ENCODE data around the gene DHCR24. TPM values are rescaled to one million over a fixed set of nuclear protein-coding genes. Genes with fewer than 3 reads are reported as not detected.

The DHCR24 gene
- total RNA-seq, 1 donor from 2014 or later: 96.4 TPM

DNA sequence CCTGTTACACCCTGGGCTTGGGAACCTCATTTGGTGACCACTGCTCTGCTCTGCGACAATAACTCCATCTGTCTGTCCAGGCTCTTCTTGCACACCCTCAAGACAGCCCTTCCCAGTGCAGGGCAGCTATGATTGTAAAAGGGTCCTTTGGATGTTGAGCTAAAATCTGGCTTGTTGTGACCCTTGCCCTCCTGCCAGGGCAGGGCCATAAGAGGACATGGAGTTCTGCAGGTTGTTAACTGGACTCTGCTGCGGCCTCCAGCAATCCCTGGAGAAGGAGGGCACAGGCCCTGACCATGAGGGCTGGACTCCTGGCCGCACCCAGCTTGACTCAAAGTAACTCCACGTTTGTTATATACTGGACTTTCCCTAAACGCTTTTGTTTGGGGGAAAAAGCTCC lies 41.2 kb downstream of the DHCR24 start:
- Mint-ChIP-seq H3K9me3 (peaks cover 3% of the 10 kb centered on the region), H3K27ac (no peak overlapping the region), H3K36me3 (peaks cover 33% of the 10 kb centered on the region), H3K27me3 (ENCODE audit: low read depth) (no peaks in the 10 kb centered on the region), H3K4me1 (no peaks in the 10 kb centered on the region), H3K4me3 (no peak overlapping the region)
- TF ChIP-seq CTCF (IDR thresholded peaks at IDR 0.05; ENCODE audit: unreplicated experiment): no peak
- DNase-seq (ENCODE audit: low spot score in 2 of 2, unreplicated experiment in 2 of 2): no peak

DNA sequence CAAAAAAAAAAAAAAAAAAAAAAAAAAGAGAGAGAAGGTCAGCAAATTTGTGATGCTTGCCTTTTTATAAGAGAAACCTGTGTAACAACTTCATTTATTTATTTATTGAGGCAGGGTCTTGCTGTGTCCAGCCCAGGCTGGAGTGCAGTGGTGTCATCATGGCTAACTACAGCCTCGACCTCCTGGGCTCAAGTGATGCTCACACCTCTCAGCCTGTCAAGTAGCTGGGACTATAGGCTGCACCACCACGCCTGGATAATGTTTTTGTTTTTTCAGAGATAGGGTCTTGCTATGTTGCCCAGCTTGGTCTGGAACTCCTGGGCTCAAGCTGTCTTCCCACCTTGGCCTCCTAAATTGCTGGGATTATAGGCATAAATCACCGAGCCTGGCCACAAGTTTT lies 42.4 kb downstream of the DHCR24 start:
- no peak for DNase-seq (ENCODE audit: low spot score in 2 of 2, unreplicated experiment in 2 of 2)
- H3K9me3 Mint-ChIP-seq: peaks cover 3% of the 10 kb centered on the region
- H3K4me3 Mint-ChIP-seq: no peak overlapping the region
- H3K27me3 Mint-ChIP-seq (ENCODE audit: low read depth): no peaks in the 10 kb centered on the region
- H3K4me1 Mint-ChIP-seq: no peaks in the 10 kb centered on the region
- peaks cover 24% of the 10 kb centered on the region for H3K36me3 Mint-ChIP-seq
- TF ChIP-seq CTCF (IDR thresholded peaks at IDR 0.05; ENCODE audit: unreplicated experiment): no peak
- no peak overlapping the region for H3K27ac Mint-ChIP-seq

GRCh38 chr1:54843449-54843848 lies 43.5 kb downstream of the DHCR24 start:
- Mint-ChIP-seq H3K4me1 (no peaks in the 10 kb centered on the region), H3K27me3 (ENCODE audit: low read depth) (no peaks in the 10 kb centered on the region), H3K4me3 (no peak overlapping the region), H3K36me3 (peaks cover 14% of the 10 kb centered on the region), H3K9me3 (peaks cover 3% of the 10 kb centered on the region), H3K27ac (no peak overlapping the region)
- no peak for DNase-seq (ENCODE audit: low spot score in 2 of 2, unreplicated experiment in 2 of 2)
- TF ChIP-seq CTCF (IDR thresholded peaks at IDR 0.05; ENCODE audit: unreplicated experiment): no peak

DNA sequence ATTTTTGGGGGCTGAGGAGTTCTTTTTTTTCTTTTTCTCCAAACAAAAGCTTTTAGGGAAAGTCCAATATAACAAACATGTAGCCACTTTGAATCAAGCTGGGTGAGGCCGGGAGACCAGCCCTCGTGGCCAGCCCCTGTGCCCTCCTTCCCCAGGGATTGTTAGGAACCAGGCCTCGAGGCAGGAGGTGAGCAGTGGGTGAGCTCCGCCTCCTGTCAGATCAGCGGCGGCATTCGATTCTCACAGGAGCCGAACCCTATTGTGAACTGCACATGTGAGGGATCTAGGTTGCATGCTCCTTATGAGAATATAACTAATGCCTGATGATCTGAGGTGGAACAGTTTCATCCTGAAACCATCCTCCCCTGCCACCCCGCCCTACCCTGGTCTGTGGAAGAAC lies 44.0 kb downstream of the DHCR24 start:
- Mint-ChIP-seq H3K9me3 (peaks cover 3% of the 10 kb centered on the region), H3K4me1 (no peaks in the 10 kb centered on the region), H3K27me3 (ENCODE audit: low read depth) (no peaks in the 10 kb centered on the region), H3K36me3 (peaks cover 9% of the 10 kb centered on the region), H3K4me3 (no peak overlapping the region), H3K27ac (no peak overlapping the region)
- no peak for TF ChIP-seq CTCF (IDR thresholded peaks at IDR 0.05; ENCODE audit: unreplicated experiment)
- no peak for DNase-seq (ENCODE audit: low spot score in 2 of 2, unreplicated experiment in 2 of 2)

- H3K4me1 Mint-ChIP-seq: no peaks in the 10 kb centered on the region
- no peak overlapping the region for H3K4me3 Mint-ChIP-seq
- no peak for TF ChIP-seq CTCF (IDR thresholded peaks at IDR 0.05; ENCODE audit: unreplicated experiment)
- no peak overlapping the region for H3K27ac Mint-ChIP-seq
- H3K9me3 Mint-ChIP-seq: peaks cover 3% of the 10 kb centered on the region
- DNase-seq (ENCODE audit: low spot score in 2 of 2, unreplicated experiment in 2 of 2): no peak
- H3K36me3 Mint-ChIP-seq: peaks cover 5% of the 10 kb centered on the region
- no peaks in the 10 kb centered on the region for H3K27me3 Mint-ChIP-seq (ENCODE audit: low read depth)
Measured at GRCh38 chr1:54842206-54842915, 44.6 kb downstream of the DHCR24 start.
